22Rv1 (cell line): ENCODE data around the gene DSP.

ENCODE experiments used
- ZFX ChIP-seq: fragments of 450-650 bp; IDR thresholded peaks from 2 replicates; pipeline ENCODE4 v1.6.1; 2017; ENCODE audit warnings: antibody characterized with exemption, borderline replicate concordance
- TF ChIP-seq, protein P1 (sequence below): fragments of 450-650 bp; IDR thresholded peaks from 2 replicates; pipeline ENCODE4 v1.5.1; 2017; ENCODE audit warnings: mild to moderate bottlenecking

DNA sequence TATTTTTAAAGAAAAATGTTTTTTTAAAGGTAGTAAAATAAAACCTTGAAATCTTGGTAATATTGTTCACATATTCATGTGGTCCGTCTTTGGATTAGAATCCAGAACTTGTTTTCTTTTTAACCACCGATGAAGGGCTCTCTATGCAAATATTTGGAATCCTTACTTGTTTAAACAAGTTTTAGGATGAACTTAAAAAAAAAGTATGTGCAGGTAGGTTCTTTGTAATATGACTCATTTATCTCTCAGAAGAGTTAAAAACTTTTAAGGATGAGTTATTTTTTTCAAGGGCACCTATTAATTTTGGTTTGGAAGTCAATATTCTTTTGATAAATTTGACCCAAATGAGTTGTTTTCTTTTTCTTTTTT is 8.9 kb downstream of the DSP start:
- TF ChIP-seq, protein P1, sequence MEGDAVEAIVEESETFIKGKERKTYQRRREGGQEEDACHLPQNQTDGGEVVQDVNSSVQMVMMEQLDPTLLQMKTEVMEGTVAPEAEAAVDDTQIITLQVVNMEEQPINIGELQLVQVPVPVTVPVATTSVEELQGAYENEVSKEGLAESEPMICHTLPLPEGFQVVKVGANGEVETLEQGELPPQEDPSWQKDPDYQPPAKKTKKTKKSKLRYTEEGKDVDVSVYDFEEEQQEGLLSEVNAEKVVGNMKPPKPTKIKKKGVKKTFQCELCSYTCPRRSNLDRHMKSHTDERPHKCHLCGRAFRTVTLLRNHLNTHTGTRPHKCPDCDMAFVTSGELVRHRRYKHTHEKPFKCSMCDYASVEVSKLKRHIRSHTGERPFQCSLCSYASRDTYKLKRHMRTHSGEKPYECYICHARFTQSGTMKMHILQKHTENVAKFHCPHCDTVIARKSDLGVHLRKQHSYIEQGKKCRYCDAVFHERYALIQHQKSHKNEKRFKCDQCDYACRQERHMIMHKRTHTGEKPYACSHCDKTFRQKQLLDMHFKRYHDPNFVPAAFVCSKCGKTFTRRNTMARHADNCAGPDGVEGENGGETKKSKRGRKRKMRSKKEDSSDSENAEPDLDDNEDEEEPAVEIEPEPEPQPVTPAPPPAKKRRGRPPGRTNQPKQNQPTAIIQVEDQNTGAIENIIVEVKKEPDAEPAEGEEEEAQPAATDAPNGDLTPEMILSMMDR: no peak
- TF ChIP-seq ZFX: no peak
